Type B pancreatic cell (in vitro differentiated cells): ENCODE measurements around the gene LCN15. TPM values are rescaled to one million over a fixed set of nuclear protein-coding genes. Genes with fewer than 3 reads are reported as not detected.

Experiments used
- DNase-seq: peaks from one replicate; pipeline ENCODE4 v3.0.0; 2021; ENCODE audit warnings: mixed read lengths; ENCODE audit not compliant: unreplicated experiment; ENCODE audit errors: extremely low spot score
- H3K27ac Mint-ChIP-seq: 2 replicates; pipeline ENCODE4 v1.8.0; 2021; ENCODE audit warnings: mild to moderate bottlenecking, mixed read lengths
- H3K27me3 Mint-ChIP-seq: 2 replicates; pipeline ENCODE4 v1.8.0; 2021; ENCODE audit warnings: mixed read lengths
- H3K36me3 Mint-ChIP-seq: 2 replicates; pipeline ENCODE4 v1.8.0; 2021; ENCODE audit warnings: mixed read lengths
- H3K4me1 Mint-ChIP-seq: one replicate; pipeline ENCODE4 v1.8.0; 2021; ENCODE audit warnings: mixed read lengths; ENCODE audit not compliant: unreplicated experiment
- H3K4me3 Mint-ChIP-seq: 2 replicates; pipeline ENCODE4 v1.8.0; 2021; ENCODE audit warnings: mild to moderate bottlenecking, mixed read lengths
- H3K9me3 Mint-ChIP-seq: 2 replicates; pipeline ENCODE4 v1.8.0; 2021; ENCODE audit warnings: mixed read lengths
- long read RNA-seq: library from polyadenylated mRNA; unstranded; transcript quantifications from one replicate; pipeline ENCODE4 v2.0.0, GENCODE V29; 2020
- total RNA-seq: library from RNA; stranded (reverse); gene quantifications from 2 replicates; pipeline ENCODE4 v1.2.1, GENCODE V29; 2021; ENCODE audit warnings: low replicate concordance
- TF ChIP-seq, protein P1 (sequence below): fragments of 200-600 bp; sonication (generic); conservative IDR thresholded peaks from 2 replicates; pipeline ENCODE4 v1.5.0; 2021; ENCODE audit warnings: antibody characterized with exemption, mild to moderate bottlenecking

The LCN15 gene, protein sequence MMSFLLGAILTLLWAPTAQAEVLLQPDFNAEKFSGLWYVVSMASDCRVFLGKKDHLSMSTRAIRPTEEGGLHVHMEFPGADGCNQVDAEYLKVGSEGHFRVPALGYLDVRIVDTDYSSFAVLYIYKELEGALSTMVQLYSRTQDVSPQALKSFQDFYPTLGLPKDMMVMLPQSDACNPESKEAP
- 0.77 and 0.93 TPM in 2 replicates for total RNA-seq
- long read RNA-seq: 0 reads

DNA sequence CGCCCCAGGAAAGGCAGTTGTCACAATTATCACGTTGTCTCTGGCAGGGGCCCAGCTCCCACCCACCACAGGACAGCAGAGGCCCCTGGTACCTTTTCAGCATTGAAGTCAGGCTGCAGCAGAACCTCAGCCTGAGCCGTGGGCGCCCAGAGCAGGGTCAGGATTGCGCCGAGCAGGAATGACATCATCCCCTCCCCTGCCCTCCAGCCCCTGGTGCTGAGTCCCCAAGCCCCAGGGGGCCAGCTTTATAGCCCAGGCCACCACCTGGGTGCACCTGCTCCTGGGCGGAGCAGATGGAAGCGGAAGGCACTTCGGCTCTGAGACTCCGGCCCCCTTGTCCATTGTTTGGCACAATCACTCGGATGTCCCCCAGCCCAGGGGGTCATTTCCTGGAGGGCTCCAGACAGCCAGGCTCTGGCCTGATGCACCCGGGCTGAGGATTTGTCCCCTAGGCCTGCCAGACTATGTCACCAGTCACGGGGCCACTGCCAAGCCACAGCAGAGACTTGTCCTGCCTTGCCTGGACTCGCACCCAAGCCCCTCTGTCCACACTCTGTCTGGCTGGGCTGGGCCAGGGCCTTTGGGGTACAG is at the start of gene LCN15:
Gene LCN15 (minus strand): TSS at position 218 of the 591 bp plus-strand sequence. CDS start 30 bp downstream, at position 188.
- DNase-seq: no peak
- Mint-ChIP-seq H3K4me3 (no peak within 1 kb of the TSS), H3K4me1 (peaks cover 8% of the 10 kb centered on the region), H3K27me3 (peaks cover 13% of the 10 kb centered on the region), H3K27ac (no peak within 1 kb of the TSS), H3K9me3 (no peaks in the 10 kb centered on the region), H3K36me3 (no peaks in the 10 kb centered on the region)
- TF ChIP-seq, protein P1, sequence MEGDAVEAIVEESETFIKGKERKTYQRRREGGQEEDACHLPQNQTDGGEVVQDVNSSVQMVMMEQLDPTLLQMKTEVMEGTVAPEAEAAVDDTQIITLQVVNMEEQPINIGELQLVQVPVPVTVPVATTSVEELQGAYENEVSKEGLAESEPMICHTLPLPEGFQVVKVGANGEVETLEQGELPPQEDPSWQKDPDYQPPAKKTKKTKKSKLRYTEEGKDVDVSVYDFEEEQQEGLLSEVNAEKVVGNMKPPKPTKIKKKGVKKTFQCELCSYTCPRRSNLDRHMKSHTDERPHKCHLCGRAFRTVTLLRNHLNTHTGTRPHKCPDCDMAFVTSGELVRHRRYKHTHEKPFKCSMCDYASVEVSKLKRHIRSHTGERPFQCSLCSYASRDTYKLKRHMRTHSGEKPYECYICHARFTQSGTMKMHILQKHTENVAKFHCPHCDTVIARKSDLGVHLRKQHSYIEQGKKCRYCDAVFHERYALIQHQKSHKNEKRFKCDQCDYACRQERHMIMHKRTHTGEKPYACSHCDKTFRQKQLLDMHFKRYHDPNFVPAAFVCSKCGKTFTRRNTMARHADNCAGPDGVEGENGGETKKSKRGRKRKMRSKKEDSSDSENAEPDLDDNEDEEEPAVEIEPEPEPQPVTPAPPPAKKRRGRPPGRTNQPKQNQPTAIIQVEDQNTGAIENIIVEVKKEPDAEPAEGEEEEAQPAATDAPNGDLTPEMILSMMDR: no peak

DNA sequence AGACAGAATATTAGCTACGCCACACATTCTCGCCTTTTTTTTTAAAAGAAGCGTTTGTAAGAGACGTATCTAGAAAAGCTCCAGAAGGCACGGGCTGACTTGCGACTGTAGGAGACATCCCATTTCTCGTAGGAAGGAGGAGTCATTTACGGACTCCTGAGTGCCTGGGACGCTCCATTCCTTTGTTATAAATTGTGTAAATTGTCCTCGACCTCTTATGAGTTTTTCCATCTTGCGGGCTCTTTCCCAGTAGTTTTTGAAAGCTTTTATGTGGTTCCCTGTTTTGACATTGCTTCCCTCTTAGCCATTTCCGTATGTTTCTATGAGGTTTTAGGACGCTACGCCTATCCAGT is 44.5 kb upstream of the LCN15 start:
- Mint-ChIP-seq H3K36me3 (peaks cover 12% of the 10 kb centered on the region), H3K9me3 (no peaks in the 10 kb centered on the region), H3K27me3 (no peaks in the 10 kb centered on the region), H3K27ac (peak overlapping the region; percentile 84), H3K4me1 (peaks cover 11% of the 10 kb centered on the region), H3K4me3 (peak overlapping the region; percentile 87)
- no peak for DNase-seq
- TF ChIP-seq, protein P1: no peak

DNA sequence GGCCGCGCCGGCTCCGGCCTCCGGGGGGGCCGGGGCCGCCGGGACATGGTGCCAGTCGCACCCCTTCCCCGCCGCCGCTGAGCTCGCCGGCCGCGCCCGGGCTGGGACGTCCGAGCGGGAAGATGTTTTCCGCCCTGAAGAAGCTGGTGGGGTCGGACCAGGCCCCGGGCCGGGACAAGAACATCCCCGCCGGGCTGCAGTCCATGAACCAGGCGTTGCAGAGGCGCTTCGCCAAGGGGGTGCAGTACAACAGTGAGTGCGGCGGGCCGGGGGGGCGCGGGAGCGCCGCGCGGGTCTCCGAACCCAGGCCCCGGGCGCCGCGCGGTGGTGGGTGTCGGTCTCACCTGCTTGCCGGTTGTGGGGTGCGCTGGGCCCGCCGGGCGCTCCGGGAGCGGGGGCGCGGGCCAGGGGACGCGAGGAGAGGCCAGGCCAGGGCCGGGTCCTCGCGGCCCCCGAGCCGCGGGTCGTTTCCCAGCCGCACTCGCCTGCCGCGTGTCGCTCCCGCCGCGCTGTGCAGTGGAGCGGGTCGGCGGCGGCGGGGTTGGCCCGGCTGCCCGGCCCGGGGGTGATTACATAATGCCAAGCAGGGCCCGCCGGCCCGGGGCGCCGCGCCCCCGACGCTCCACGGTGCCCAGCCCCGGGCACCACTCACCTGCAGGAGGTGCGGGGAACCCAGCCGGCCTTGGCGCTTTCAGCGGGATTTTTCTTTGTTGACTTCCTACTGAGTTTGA is 43.9 kb upstream of the LCN15 start:
- peaks cover 11% of the 10 kb centered on the region for H3K4me1 Mint-ChIP-seq
- no peaks in the 10 kb centered on the region for H3K9me3 Mint-ChIP-seq
- no peaks in the 10 kb centered on the region for H3K27me3 Mint-ChIP-seq
- peaks cover 11% of the 10 kb centered on the region for H3K36me3 Mint-ChIP-seq
- H3K27ac Mint-ChIP-seq: peak overlapping the region; percentile 84
- H3K4me3 Mint-ChIP-seq: peak overlapping the region; percentile 87
- TF ChIP-seq, protein P1: no peak
- DNase-seq: peak; percentile 77

DNA sequence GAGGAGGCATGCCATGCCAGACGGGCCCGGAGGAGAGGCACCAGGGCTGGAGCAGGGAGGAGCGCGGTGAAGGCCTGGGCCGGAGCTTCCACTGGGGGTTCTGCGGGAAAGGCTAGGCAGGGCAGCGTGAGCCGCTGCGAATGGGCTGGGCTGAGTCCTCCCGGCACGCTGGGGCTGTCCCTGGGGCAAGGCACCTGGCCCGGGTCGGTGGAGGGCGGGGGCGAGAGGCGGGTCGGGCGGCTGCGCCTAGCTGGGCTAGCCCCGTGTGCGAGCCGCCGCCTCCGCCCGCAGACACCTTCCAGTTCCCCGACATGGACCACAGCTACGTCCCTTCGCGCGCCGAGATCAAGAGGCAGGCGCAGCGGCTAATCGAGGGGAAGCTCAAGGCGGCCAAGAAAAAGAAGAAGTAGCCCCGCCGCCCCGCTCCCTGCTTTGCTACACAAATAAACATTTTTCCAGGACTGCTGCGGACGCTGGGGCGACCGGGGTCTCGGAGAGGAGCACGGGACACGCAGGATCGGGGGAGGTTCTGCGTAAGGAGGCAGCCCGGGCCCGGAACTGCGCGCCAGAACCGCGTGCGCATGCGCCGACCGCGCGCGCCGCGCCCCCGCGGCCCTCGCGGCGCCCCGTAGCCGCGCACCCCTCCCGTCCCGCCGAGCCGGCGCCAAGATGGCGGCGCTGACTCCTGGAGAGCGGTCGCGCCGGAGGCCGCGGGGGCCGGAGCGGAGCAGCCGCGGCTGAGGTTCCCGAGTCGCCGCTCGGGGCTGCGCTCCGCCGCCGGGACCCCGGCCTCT is 43.2 kb upstream of the LCN15 start, which contains the start of gene RABL6:
Gene RABL6 (plus strand): TSS at position 668 of the 794 bp plus-strand sequence. CDS start 249 bp downstream, outside the sequence.
- H3K4me3 Mint-ChIP-seq: peak within 1 kb of the TSS; percentile 89
- TF ChIP-seq, protein P1: no peak
- H3K27ac Mint-ChIP-seq: peak within 1 kb of the TSS; percentile 84
- no peaks in the 10 kb centered on the region for H3K9me3 Mint-ChIP-seq
- H3K4me1 Mint-ChIP-seq: peaks cover 11% of the 10 kb centered on the region
- H3K27me3 Mint-ChIP-seq: no peaks in the 10 kb centered on the region
- DNase-seq: peak; percentile 86
- peaks cover 11% of the 10 kb centered on the region for H3K36me3 Mint-ChIP-seq

DNA sequence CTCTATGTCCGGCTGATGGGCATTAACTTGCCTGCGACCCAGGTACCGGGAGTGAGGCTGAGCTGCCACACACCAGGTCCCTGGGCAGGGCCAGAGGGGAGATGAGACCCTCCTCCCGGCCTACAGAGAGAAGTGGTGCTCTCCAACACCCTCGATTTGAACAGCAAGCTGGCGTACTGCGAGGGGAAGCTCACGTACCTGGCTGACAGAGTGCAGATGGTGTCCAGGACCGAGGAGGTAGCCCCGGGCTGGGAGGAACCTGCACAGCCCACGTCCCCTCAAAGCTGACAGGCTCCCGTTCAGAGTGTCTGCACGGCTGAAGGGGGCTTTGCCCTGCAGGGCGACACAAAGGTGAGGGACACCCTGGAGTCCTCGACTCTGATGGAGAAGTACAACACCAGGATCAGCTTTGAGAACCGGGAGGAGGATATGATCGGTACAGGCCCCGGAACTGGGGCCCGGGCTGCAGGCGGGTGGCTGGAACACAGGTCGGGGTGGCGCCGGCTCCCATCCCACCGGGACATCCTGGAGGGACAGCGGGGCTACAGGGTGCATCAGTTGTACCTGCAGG is 42.4 kb upstream of the LCN15 start:
- Mint-ChIP-seq H3K27me3 (no peaks in the 10 kb centered on the region), H3K9me3 (no peaks in the 10 kb centered on the region), H3K4me1 (peaks cover 11% of the 10 kb centered on the region), H3K36me3 (peaks cover 11% of the 10 kb centered on the region), H3K27ac (peak overlapping the region; percentile 76), H3K4me3 (peak overlapping the region; percentile 89)
- DNase-seq: no peak
- TF ChIP-seq, protein P1: no peak
